ENCODE measurements around the gene HS1BP3.

- TF ChIP-seq CTCF (IDR thresholded peaks at IDR 0.05; ENCODE audit: borderline replicate concordance, extremely low read depth, low read length, poor library complexity, severe bottlenecking) (peak; percentile 58), EZH2 (IDR thresholded peaks at IDR 0.05; ENCODE audit: borderline replicate concordance, low read depth, low read length, severe bottlenecking) (no peak)
Observed at GRCh38 chr2:20682167-20682920, 31.4 kb upstream of the HS1BP3 start.

All from DND-41 (cell line).